HepG2 (cell line): ENCODE data around the gene TRIM7. TPM values are rescaled to one million over a fixed set of nuclear protein-coding genes. Genes with fewer than 3 reads are reported as not detected.

Experiments
- ELF4 ChIP-seq: sonication (generic); formaldehyde crosslinking; IDR thresholded peaks from 2 replicates; pipeline ENCODE4 v1.5.0; 2020; ENCODE audit warnings: missing genetic modification reagents, mild to moderate bottlenecking, moderate library complexity, borderline replicate concordance
- HOXD1 ChIP-seq: sonication (generic); formaldehyde crosslinking; IDR thresholded peaks from 2 replicates; pipeline ENCODE4 v1.5.0; 2020; ENCODE audit warnings: missing genetic modification reagents
- IRX3 ChIP-seq: sonication (generic); formaldehyde crosslinking; IDR thresholded peaks from 2 replicates; pipeline ENCODE4 v1.8.1; 2023; ENCODE audit warnings: mild to moderate bottlenecking, low read depth, missing genetic modification reagents, borderline replicate concordance
- PRMT3 ChIP-seq: sonication (generic); formaldehyde crosslinking; IDR thresholded peaks from 2 replicates; pipeline ENCODE4 v1.8.1; 2022; ENCODE audit warnings: low read depth, mild to moderate bottlenecking, moderate library complexity, missing genetic modification reagents, borderline replicate concordance
- SAP130 ChIP-seq: IDR thresholded peaks from 2 replicates; pipeline ENCODE4 v1.6.1; 2016; ENCODE audit warnings: low read depth
- SOX5 ChIP-seq: IDR thresholded peaks from 2 replicates; pipeline ENCODE4 v1.6.1; 2016; ENCODE audit warnings: borderline replicate concordance
- TEAD3 ChIP-seq: optimal IDR thresholded peaks from 2 replicates; pipeline ENCODE3; 2016; ENCODE audit warnings: borderline replicate concordance
- WIZ ChIP-seq: sonication (generic); formaldehyde crosslinking; IDR thresholded peaks from 2 replicates; pipeline ENCODE4 v1.5.1; 2020; ENCODE audit warnings: mild to moderate bottlenecking, missing genetic modification reagents
- ZBTB8A ChIP-seq: sonication (generic); formaldehyde crosslinking; IDR thresholded peaks from 2 replicates; pipeline ENCODE4 v1.4.0; 2020; ENCODE audit warnings: mild to moderate bottlenecking, low read depth, missing genetic modification reagents, borderline replicate concordance
- ZNF10 ChIP-seq: sonication (generic); formaldehyde crosslinking; IDR thresholded peaks from 2 replicates; pipeline ENCODE4 v1.4.0; 2020; ENCODE audit warnings: mild to moderate bottlenecking, low read depth, missing genetic modification reagents, borderline replicate concordance
- ZNF124 ChIP-seq: sonication (generic); formaldehyde crosslinking; IDR thresholded peaks from 2 replicates; pipeline ENCODE4 v1.4.0; 2020; ENCODE audit warnings: missing genetic modification reagents
- ZNF431 ChIP-seq: sonication (generic); formaldehyde crosslinking; IDR thresholded peaks from 2 replicates; pipeline ENCODE4 v1.9.0; 2022; ENCODE audit warnings: missing genetic modification reagents, low read depth, mild to moderate bottlenecking, borderline replicate concordance
- ZNF441 ChIP-seq: sonication (generic); formaldehyde crosslinking; IDR thresholded peaks from 2 replicates; pipeline ENCODE4 v1.7.0; 2021; ENCODE audit warnings: missing genetic modification reagents, borderline replicate concordance
- ZNF547 ChIP-seq: sonication (generic); formaldehyde crosslinking; IDR thresholded peaks from 2 replicates; pipeline ENCODE4 v1.5.1; 2020; ENCODE audit warnings: mild to moderate bottlenecking, missing genetic modification reagents
- ZNF781 ChIP-seq: sonication (generic); formaldehyde crosslinking; IDR thresholded peaks from 2 replicates; pipeline ENCODE4 v1.5.1; 2020; ENCODE audit warnings: borderline replicate concordance, mild to moderate bottlenecking, missing genetic modification reagents; ENCODE audit errors: not compliant biosample characterization
- polyA plus RNA-seq, 8 experiments: library from polyadenylated mRNA; depleted of rRNA in 3 of 8; stranded (reverse) in 7 of 8; unstranded in 1 of 8; fragments of >200 nt; fragmentation: Illumina TruSeq in 4 of 8; extraction: Trizol in 4 of 8; gene quantifications; 2 replicates each; pipeline versions ENCODE4 v1.2.1 to v1.2.3, GENCODE V29; 2011 to 2016; ENCODE audit warnings: low read depth in 4 of 8, missing spikeins in 1 of 8, mixed read lengths in 1 of 8; ENCODE audit not compliant: insufficient read depth in 1 of 8
- total RNA-seq, 5 experiments: library from RNA; depleted of rRNA; stranded (reverse); fragments of >200 nt; fragmentation: Illumina TruSeq; extraction: Trizol; gene quantifications; 2 replicates each; pipeline ENCODE4 v1.2.3, GENCODE V29; 2016; ENCODE audit warnings: low read depth in 1 of 5
- TF ChIP-seq, protein P1 (sequence below): sonication (generic); formaldehyde crosslinking; IDR thresholded peaks from 2 replicates; pipeline ENCODE4 v1.5.0; 2020; ENCODE audit warnings: mild to moderate bottlenecking, missing genetic modification reagents, borderline replicate concordance
- TF ChIP-seq, protein P2 (sequence below): sonication (generic); formaldehyde crosslinking; IDR thresholded peaks from 2 replicates; pipeline ENCODE4 v1.4.0; 2020; ENCODE audit warnings: missing genetic modification reagents, mild to moderate bottlenecking, borderline replicate concordance
- TF ChIP-seq, protein P3 (sequence below): sonication (generic); formaldehyde crosslinking; IDR thresholded peaks from 2 replicates; pipeline ENCODE4 v1.4.0; 2020; ENCODE audit warnings: missing genetic modification reagents, borderline replicate concordance

Gene TRIM7
- total and polyA plus RNA-seq, 2 of the 13 experiments (the other 11 are each of a cell fraction or from before 2014, with no cell fraction given): 0.13 TPM; not detected in 1

DNA sequence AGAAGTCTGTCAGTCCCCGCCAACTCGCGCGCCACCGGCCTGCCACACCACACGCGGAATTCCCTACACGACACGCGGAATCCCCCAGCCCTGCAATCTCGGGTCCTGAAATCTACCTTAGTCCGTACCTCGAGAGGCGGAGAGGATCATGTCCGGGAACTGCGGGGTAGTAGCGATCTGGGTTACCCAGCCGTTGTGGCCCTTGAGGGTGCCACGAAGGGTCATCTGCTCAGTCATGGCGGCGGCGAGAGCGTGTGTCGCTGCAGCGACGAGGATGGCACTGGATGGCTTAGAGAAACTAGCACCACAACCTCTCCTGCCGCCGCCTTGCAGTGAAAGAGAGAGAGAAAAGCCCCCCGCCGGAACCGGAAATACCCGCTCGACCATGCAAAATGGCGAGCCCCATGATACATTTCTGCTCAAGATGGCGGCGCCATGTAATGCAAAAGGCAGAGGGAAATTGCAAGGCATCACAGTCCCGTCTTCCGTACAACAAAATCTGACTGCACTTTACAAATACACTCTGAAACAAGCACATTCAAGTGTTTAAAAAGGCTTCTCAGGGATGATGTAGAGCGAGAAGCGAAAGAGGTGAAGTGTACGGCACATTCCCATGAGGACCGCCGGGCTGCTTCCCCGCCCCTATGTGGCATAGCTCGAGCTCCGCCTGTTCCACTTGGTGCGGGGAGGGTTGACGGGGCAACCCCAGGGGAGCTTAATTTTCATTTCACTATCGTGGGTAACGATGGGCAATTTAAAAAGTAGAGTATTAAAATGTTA is 38.8 kb upstream of the TRIM7 start, which contains the start of gene RACK1 (continued):
- TF ChIP-seq, protein P1, sequence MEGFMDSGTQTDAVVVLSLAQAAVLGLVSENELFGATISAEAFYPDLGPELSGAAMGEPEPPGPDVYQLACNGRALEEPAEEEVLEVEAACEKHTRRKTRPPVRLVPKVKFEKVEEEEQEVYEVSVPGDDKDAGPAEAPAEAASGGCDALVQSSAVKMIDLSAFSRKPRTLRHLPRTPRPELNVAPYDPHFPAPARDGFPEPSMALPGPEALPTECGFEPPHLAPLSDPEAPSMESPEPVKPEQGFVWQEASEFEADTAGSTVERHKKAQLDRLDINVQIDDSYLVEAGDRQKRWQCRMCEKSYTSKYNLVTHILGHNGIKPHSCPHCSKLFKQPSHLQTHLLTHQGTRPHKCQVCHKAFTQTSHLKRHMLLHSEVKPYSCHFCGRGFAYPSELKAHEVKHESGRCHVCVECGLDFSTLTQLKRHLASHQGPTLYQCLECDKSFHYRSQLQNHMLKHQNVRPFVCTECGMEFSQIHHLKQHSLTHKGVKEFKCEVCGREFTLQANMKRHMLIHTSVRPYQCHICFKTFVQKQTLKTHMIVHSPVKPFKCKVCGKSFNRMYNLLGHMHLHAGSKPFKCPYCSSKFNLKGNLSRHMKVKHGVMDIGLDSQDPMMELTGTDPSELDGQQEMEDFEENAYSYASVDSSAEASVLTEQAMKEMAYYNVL (CRISPR knock-in tag): peak; percentile 33; the same call in 1 of the 2 replicates
- TF ChIP-seq ZNF10 (no peak), WIZ (0 out of 2 replicates have a peak, but pooled peaks have one; percentile 78), ZNF441 (peak; percentile 55; the same call in 1 of the 2 replicates), ZBTB8A (peak; percentile 26; the same call in 1 of the 2 replicates), ELF4 (CRISPR knock-in tag) (no peak), IRX3 (peak; percentile 59; the same call in 1 of the 2 replicates), TEAD3 (CRISPR knock-in tag) (no peak), ZNF124 (CRISPR knock-in tag) (0 out of 2 replicates have a peak, but pooled peaks have one; percentile 22), PRMT3 (CRISPR knock-in tag) (no peak; the same call in 1 of the 2 replicates), SOX5 (peak; percentile 40; the same call in 1 of the 2 replicates), ZNF547 (CRISPR knock-in tag) (peak; percentile 72), ZNF781 (CRISPR knock-in tag) (peak; percentile 96), SAP130 (CRISPR knock-in tag) (peak; percentile 78), HOXD1 (CRISPR knock-in tag) (peak; percentile 59), ZNF431 (peak; percentile 86; the same call in 1 of the 2 replicates)
- TF ChIP-seq, protein P2, sequence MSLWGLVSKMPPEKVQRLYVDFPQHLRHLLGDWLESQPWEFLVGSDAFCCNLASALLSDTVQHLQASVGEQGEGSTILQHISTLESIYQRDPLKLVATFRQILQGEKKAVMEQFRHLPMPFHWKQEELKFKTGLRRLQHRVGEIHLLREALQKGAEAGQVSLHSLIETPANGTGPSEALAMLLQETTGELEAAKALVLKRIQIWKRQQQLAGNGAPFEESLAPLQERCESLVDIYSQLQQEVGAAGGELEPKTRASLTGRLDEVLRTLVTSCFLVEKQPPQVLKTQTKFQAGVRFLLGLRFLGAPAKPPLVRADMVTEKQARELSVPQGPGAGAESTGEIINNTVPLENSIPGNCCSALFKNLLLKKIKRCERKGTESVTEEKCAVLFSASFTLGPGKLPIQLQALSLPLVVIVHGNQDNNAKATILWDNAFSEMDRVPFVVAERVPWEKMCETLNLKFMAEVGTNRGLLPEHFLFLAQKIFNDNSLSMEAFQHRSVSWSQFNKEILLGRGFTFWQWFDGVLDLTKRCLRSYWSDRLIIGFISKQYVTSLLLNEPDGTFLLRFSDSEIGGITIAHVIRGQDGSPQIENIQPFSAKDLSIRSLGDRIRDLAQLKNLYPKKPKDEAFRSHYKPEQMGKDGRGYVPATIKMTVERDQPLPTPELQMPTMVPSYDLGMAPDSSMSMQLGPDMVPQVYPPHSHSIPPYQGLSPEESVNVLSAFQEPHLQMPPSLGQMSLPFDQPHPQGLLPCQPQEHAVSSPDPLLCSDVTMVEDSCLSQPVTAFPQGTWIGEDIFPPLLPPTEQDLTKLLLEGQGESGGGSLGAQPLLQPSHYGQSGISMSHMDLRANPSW: peak; percentile 64; the same call in 1 of the 2 replicates
- TF ChIP-seq, protein P3, sequence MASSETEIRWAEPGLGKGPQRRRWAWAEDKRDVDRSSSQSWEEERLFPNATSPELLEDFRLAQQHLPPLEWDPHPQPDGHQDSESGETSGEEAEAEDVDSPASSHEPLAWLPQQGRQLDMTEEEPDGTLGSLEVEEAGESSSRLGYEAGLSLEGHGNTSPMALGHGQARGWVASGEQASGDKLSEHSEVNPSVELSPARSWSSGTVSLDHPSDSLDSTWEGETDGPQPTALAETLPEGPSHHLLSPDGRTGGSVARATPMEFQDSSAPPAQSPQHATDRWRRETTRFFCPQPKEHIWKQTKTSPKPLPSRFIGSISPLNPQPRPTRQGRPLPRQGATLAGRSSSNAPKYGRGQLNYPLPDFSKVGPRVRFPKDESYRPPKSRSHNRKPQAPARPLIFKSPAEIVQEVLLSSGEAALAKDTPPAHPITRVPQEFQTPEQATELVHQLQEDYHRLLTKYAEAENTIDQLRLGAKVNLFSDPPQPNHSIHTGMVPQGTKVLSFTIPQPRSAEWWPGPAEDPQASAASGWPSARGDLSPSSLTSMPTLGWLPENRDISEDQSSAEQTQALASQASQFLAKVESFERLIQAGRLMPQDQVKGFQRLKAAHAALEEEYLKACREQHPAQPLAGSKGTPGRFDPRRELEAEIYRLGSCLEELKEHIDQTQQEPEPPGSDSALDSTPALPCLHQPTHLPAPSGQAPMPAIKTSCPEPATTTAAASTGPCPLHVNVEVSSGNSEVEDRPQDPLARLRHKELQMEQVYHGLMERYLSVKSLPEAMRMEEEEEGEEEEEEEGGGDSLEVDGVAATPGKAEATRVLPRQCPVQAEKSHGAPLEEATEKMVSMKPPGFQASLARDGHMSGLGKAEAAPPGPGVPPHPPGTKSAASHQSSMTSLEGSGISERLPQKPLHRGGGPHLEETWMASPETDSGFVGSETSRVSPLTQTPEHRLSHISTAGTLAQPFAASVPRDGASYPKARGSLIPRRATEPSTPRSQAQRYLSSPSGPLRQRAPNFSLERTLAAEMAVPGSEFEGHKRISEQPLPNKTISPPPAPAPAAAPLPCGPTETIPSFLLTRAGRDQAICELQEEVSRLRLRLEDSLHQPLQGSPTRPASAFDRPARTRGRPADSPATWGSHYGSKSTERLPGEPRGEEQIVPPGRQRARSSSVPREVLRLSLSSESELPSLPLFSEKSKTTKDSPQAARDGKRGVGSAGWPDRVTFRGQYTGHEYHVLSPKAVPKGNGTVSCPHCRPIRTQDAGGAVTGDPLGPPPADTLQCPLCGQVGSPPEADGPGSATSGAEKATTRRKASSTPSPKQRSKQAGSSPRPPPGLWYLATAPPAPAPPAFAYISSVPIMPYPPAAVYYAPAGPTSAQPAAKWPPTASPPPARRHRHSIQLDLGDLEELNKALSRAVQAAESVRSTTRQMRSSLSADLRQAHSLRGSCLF: no peak; the same call in 1 of the 2 replicates
